ENCODE results near the gene MTHFS. TPM values are rescaled to one million over a fixed set of nuclear protein-coding genes. Genes with fewer than 3 reads are reported as not detected.
A peak's percentile ranks its signal among the peaks of the same experiment; 100 is the strongest.

MTHFS gene
- total RNA-seq, 1 donor from 2014 or later, result 13.6 TPM

GRCh38 chr15:79875213-79875612, 21.6 kb downstream of the MTHFS start:
- no peak for DNase-seq (ENCODE audit: low read depth in 2 of 2)

GRCh38 chr15:79874242-79874641, 22.6 kb downstream of the MTHFS start:
- DNase-seq (ENCODE audit: low read depth in 2 of 2), result no peak

GRCh38 chr15:79872358-79873017, 24.3 kb downstream of the MTHFS start:
- DNase-seq (ENCODE audit: low read depth in 2 of 2), result peak in 1 of 2 donors; percentile 17

- no peak for DNase-seq (ENCODE audit: low read depth in 2 of 2)
Observed at GRCh38 chr15:79868554-79868953, 28.3 kb downstream of the MTHFS start.

GRCh38 chr15:79863886-79864285, 32.9 kb downstream of the MTHFS start:
- peak in 1 of 2 donors; percentile 25 for DNase-seq (ENCODE audit: low read depth in 2 of 2)

- no peak for DNase-seq (ENCODE audit: low read depth in 2 of 2)
Observed at GRCh38 chr15:79862191-79862590, 34.6 kb downstream of the MTHFS start.

- DNase-seq (ENCODE audit: low read depth in 2 of 2), result no peak
Observed at GRCh38 chr15:79860661-79861060, 36.2 kb downstream of the MTHFS start.

- no peak for DNase-seq (ENCODE audit: low read depth in 2 of 2)
Observed at GRCh38 chr15:79858469-79858868, 38.3 kb downstream of the MTHFS start.

GRCh38 chr15:79853492-79854328, 43.1 kb downstream of the MTHFS start:
- DNase-seq (ENCODE audit: low read depth in 2 of 2), result peak; percentile 37 to 83

GRCh38 chr15:79849789-79850188, 47.0 kb downstream of the MTHFS start:
- DNase-seq (ENCODE audit: low read depth in 2 of 2), result peak in 1 of 2 donors; percentile 48

- no peak for DNase-seq (ENCODE audit: low read depth in 2 of 2)
Observed at GRCh38 chr15:79846539-79846938, 50.3 kb downstream of the MTHFS start.

GRCh38 chr15:79844221-79844620, 52.6 kb downstream of the MTHFS start:
- no peak for DNase-seq (ENCODE audit: low read depth in 2 of 2)

- no peak for DNase-seq (ENCODE audit: low read depth in 2 of 2)
Observed at GRCh38 chr15:79837846-79838245, 59.0 kb downstream of the MTHFS start.

GRCh38 chr15:79834495-79834894, 62.3 kb downstream of the MTHFS start:
- DNase-seq (ENCODE audit: low read depth in 2 of 2), result no peak

GRCh38 chr15:79832367-79833120, 64.3 kb downstream of the MTHFS start:
- no peak for DNase-seq (ENCODE audit: low read depth in 2 of 2)

- DNase-seq (ENCODE audit: low read depth in 2 of 2), result no peak
Observed at GRCh38 chr15:79831604-79832003, 65.2 kb downstream of the MTHFS start.

- no peak for DNase-seq (ENCODE audit: low read depth in 2 of 2)
Observed at GRCh38 chr15:79829950-79830349, 66.9 kb downstream of the MTHFS start.

- no peak for DNase-seq (ENCODE audit: low read depth in 2 of 2)
Observed at GRCh38 chr15:79828447-79828846, 68.4 kb downstream of the MTHFS start.

GRCh38 chr15:79826800-79827199, 70.0 kb downstream of the MTHFS start:
- no peak for DNase-seq (ENCODE audit: low read depth in 2 of 2)

- no peak for DNase-seq (ENCODE audit: low read depth in 2 of 2)
Observed at GRCh38 chr15:79824136-79824701, 72.6 kb downstream of the MTHFS start.

- DNase-seq (ENCODE audit: low read depth in 2 of 2), result no peak
Observed at GRCh38 chr15:79820820-79821219, 76.0 kb downstream of the MTHFS start.

- no peak for DNase-seq (ENCODE audit: low read depth in 2 of 2)
Observed at GRCh38 chr15:79820176-79820575, 76.6 kb downstream of the MTHFS start.

All from dermis microvascular lymphatic vessel endothelial cell (primary cell).